Central memory CD4-positive, alpha-beta T cell (primary cell): ENCODE measurements around the gene SLC38A8.

Experiments
- DNase-seq: peaks from one replicate; pipeline ENCODE4 v3.0.0; 2022

SLC38A8 gene

DNA sequence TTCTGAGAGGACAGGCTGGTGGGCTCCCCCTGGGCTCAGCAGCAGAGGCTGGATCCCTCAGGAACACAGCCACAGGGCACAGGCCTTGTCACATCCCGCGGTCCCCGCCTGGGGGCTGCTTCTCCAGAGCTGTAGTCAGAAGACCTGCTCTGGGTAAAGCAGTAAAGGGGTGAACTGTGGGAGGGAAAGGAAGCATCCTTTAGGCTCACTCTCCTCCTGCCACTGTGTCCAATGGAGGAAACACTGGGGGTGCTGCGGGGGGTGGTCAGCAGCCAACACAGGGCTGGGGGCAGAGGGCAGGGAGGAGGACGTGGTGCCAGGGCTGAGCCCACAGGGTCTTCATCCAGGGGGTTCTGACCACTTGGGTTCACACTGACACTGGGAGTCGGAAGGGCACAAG is 5.0 kb upstream of the SLC38A8 start:
- no peak for DNase-seq

DNA sequence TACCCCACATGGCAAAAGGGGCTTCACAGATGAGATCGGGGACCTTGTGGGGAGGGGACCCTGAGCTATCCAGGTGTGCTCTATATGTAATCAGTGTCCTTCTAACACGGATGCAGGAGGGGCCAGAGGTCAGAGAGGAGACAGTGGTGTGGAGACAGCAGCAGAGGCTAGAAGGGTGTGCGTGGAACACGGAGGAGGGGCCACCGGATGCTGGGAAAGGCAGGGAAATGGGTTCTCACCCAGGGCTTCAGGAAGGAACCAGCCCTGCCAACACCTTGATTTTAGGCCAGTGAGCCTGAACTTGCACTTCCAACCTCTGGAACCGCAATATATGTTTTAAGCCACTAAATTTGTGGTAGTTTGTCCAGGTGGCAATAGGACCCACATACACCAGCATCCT is 4.6 kb upstream of the SLC38A8 start:
- no peak for DNase-seq

DNA sequence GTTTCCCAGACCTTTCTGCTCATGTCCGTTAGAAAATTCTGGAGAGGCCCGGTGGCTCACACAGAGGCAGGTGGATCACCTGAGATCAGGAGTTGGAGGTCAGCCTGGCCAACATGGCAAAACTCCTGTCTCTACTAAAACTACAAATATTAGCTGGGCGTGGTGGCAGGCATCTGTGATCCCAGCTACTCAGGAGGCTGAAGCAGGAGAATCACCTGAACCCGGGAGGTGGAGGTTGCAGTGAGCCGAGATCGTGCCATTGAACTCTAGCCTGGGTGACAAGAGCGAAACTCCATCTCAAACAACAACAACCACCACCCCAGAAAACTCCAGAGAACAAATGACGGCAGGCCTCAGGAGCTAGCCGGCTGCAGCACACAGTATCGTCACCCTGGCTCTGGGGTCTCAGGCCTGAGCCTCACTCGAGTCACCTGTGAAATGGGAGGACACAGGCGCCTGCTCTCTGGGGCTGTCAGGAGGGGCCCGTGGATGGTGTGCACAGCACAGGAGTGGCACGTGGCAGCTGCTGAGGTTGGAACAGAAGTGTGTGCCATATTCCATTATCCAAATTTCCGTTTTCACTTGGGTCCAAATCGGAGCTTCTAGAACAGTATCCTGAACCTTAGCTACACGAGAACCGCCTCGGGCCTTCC is 3.3 kb upstream of the SLC38A8 start:
- no peak for DNase-seq

DNA sequence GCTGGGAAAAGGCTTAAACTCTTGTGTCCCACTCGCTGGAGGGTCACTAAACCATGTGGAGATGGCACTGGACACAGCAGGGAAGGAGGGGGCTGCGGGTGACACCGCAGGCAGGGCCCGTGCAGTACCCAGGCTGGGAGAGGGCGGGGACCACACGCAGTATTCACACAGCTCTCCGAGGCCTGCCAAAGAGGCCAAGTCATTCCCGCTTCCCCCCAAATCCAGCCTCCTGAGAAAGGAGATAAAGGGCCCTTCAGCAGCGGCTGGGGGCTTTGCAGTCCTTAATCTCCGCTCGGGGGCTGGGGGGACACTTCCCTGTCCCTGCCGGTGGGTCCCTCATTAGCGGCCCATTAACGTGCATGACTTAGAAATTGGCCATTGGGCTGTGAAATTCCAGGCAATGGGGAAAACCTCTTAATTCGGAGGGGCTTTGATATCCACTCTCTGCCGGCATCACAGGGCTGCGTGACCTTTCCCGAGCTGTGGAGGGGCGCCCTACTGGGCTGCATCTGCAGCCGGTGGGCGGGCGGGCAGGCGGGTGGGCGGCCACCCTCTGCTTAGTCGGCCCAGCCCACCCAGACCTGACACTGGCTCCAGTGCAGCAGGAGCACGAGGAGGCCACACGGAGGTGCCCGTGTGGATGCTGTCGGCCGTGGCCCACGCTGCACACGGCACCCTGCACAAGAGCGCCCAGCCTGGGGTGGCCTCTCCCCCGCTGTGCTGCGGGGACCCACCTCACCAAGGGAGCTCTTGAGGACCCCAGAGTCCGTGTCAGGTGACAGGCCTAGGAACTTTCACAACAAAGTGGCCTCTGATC is 2.6 kb upstream of the SLC38A8 start:
- DNase-seq, result no peak

DNA sequence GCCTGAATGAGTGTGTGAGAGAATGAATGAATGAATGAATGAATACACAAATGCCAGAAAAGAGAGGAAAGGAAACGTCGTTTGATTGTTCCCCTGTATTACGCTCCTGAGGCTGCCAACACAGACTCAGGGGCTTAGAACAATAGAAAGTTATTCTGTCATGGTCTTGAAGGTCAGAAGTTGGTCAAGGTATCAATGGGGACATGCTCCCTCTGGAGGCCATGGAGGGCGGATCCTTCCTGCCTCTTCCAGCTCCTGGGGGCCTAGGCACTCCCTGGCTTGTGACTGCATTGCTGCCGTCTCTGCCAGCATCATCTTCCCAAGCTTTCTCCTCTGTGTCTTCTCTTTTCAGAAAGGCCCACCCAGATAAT is 1.5 kb upstream of the SLC38A8 start:
- DNase-seq, result no peak

DNA sequence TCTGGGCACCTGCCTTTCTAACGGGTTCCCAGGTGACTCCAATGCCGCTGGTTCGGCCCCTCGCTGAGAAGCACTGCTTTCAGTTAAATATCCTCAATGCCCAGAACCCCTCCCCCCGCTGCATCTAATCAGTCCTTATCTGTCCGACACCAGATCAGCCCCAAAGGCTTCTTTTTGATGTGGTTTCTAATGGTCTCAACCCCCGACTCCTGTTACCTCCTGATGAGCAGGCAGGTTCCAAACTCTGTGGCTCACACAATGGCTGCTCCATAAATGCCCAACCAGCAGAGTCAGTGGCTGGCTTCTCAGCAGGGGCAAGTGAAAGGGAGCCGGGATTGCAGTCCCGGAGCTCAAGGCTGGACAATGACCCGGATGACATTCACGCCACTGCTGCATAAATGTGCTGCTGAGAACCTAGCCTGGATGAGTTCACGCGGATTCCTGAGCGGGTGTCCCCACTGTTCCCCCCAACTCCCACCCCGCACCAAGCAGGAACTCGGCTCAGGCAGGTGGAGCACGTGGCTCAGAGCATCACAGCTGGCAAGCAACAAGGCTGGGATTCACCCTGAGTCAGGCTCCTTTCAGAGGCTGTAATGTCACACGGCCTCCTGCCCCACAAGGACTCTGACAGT is 1.0 kb upstream of the SLC38A8 start:
- no peak for DNase-seq

DNA sequence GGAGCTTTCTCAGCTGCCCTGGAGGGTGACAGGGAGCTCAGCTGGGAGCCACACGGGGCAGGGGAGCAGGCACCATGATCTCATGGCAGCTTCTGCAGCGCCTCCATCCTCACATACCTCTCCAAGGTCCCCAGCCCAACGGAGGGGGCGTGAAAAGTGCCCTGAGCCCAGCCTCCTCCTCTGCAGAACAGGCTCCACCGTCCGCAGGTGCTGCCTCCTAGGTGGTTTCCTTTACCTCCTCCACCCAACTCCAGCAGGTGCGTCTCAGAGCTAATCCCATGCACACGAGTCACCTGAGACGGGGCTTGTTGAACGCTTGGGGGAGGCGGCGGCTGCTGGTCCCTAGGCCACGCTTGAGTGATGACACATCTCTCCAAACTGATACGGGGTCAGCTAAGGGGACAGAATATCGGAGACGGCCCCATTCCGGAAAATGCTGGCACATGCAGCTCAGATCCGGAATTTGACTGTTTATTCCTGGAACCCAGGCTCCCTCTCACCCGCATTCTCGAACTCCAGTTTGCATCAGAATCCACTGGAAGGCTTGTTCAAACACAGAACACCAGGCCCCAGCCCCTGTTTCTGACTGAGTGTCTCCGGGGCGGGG is 387 bp upstream of the SLC38A8 start:
- no peak for DNase-seq

DNA sequence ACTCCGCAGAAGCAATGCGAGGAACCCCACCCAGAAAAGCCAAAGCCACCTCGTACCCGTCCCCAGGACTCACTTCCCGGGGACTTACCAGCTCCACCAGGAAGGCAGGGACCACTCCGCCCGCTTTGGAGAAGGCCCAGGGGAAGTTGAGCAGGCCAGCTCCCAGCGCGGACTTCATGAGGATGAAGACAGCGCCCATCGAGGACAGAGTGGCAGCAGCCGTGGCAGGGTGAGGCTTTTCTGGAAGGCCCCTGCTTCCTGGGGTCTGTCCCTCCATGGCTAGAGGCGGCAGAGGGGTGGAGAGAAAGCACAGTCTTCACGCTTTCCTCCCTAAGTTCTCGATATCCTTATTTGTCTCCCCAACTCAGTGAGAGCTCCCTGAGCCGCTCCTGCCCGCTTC is 714 bp downstream of the SLC38A8 start:
- no peak for DNase-seq

DNA sequence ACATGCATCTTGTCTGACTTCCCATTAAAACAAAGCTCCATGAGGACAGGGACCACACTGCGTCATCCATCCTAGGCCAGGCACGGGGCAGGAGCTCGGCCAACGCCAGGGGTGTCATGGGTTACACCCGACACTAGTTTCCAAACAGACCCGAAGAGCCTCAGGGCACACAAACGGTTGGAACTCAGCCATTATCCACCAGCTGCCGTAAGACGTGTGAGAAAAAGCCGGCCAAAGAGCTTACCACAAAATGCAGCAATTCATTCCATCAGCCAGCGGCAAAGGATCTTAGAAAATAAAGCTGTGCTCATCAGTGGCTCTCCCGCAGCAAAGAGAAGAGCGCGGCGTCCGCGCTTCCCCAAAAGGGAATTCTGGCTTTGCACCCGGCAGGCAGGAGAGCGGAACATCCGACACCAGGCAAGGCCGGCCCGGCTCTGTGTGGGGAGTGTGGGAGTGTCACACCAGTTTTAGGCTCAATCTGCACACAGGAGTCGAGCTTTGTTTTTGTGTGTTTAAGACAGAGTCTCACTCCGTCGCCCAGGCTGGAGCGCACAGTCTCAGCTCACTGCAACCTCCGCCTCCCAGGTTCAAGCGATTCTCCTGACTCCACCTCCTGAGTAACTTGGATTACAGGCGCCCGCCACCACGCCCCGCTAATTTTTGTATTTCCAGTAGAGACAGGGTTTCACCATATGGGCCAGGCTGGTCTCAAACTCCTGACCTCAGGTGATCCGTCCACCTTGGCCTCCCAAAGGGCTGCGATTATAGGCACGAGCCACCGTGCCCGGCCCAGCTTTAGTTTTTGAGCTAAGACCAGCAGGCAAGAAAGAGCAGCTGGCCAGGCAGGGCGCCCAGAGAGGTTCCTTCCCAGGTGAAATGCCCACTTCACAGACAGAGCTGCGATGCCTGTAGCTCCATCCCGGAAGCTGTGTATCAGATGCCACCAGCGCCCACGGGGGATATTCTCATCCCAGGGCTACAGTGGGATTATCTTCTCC is 1.5 kb downstream of the SLC38A8 start:
- no peak for DNase-seq

DNA sequence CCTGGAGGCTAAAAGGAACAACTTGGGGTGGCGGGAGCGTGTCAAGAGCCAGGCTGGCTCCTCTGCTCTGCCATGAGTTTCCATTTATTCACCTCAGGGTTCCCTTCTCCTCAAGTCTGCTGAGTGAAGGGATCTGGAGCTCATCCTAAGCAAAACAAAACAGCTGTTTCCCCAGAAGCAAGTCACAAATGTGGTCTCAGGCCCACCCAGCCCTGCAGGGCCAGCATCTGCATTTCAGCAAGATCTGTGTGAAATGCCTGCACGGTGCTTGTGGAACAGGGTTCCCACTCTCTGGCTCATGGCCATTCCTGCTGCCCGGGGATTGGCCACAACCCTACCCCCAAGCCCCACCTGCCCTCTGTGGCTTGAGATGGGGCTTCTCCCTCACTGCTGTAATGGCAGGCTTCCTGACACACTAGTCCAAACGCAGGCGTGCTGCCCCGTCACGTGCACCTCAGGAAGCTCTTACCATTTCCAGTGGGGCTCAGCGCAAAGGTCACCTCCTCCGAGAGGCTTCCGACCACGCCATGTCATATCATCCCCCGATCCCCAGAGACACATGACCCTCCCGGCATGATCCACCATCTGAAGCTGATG is 2.3 kb downstream of the SLC38A8 start:
- DNase-seq, result no peak

DNA sequence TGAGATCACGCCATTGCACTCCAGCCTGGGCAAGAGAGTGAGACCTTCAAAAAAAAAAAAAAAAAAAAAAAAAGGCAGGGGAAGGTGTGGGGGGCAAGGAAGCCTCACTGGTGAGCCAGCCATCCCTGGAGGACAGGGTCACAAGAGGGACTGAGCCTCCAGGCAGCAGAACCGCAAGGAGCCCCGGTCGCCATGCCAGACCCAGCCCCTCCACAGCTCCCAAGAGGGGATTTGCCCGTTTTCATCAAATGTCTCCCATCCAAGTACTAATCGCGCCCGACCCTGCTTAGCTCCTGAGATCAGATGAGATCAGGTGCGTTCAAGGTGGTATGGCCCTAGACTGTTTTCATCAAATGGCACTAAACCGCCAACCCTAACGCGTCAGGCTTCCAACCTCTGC is 2.9 kb downstream of the SLC38A8 start:
- no peak for DNase-seq

DNA sequence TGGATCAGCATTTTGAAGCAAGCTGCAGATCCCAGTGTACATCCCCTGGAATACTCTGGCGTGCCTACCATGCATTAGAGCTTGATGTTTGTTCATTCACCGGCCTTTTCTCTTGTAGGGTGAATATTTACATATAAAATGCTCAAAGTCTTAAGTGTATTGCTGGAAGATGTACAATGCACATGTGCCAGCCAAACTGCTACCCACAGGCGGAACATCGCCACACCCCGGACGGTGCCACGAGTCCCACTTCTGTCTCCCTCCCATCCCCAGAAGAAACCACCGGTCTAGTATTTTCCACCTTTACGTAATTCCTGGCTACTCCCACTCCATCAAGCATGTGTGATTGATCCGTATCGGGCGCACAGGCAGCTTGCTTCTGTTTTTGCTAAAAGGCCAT is 4.1 kb downstream of the SLC38A8 start:
- no peak for DNase-seq

DNA sequence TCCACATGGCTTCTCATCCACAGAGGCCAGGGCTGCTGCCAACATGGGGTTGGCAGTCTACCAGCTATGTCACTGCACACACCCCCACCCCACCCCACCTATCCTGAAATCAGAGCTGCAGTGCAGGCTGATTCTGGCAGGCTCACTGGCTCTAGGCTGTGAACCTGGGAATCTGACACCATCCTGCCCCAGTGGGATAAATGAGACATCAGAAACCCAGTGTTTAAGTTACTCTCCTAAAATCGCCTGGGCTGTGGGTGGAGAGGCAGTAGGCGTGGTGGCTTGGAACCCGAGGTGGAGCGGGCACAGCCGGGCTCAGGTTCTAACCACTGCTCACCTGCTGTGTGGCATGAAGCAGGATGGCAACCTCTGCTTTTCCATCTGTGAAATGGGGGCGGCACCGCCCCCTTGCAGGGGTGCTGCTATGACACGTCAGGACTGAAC is 5.6 kb downstream of the SLC38A8 start:
- no peak for DNase-seq

DNA sequence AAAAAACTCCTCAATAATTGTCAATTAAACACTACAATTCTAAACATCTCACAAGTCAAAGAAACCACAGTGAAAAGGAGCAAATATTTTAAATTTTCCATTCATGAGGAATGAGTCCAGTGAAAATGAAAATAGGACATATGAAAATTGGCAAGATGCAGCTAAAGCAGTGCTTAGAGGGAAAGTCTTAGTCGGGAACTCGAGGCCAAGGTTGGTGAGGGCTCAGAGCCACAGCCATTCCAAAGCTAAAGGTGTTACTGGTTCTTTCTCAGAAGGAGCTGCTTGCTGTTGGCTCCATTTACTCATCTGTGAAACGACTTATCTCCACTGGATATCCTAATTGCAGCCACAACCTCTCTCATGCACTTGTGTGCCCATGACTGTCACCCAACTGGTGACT is 6.5 kb downstream of the SLC38A8 start:
- no peak for DNase-seq

DNA sequence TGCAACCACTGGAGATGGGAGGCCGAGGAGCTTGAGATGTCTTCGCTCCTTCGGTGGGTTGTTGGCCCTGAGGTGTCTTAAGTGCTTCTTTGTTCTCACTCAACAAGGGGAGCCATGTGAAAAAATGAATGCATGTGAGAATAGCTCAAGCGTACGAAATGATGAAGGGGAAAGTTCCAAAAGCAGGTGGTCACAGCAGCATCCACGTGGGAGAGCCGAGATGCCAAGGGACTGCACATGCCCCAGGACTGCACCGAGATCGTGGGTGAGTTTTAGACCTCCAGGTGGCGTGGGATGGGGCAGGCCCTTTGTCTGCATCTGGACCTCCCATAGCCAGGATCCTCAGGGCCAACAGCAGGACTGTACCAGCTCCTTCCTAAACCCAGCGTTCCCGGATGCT is 8.1 kb downstream of the SLC38A8 start:
- no peak for DNase-seq

DNA sequence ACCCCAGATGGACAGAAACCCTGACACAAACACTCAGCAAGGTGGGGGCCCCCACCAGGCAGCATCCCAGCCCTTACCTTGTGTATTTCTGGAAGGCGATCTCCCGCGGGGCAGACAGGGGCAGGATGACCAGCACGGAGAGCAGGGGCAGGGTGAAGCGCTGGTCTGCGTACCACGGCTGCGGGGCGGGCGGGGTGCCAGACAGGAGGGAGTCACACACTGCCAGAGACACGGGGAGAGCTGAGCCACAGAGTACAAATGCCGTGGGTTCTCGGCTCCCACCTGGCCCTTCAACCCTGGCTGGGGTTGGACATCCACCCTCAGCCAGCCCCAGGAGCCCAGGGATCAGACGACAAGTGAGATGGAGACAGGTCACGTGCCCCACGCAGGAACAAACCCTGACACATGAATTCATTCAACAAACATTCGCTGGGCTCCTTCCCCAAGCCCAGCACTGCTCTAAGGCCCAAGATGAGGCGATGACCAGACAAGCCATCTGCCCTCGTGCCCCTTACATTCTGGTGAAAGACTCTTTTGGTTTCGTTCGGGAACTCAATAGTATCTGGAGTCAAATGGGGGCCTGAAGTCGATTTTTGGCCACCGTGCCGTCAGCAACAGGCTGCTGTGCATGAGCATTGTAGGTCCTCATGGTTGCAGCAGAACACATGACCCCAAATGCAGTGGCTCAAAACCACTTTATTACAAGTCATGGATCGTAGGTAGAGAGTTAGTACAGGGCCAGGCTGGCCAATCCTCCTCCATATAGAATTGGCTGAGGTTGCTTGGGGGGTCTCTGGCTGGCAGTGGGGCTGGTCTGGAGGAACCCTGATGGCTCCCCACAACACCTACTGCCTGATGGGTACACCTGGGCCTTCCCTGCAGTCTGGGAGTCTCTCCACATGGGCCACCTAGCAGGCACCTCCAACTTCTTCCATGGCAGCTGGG is 9.1 kb downstream of the SLC38A8 start:
- DNase-seq, result no peak

DNA sequence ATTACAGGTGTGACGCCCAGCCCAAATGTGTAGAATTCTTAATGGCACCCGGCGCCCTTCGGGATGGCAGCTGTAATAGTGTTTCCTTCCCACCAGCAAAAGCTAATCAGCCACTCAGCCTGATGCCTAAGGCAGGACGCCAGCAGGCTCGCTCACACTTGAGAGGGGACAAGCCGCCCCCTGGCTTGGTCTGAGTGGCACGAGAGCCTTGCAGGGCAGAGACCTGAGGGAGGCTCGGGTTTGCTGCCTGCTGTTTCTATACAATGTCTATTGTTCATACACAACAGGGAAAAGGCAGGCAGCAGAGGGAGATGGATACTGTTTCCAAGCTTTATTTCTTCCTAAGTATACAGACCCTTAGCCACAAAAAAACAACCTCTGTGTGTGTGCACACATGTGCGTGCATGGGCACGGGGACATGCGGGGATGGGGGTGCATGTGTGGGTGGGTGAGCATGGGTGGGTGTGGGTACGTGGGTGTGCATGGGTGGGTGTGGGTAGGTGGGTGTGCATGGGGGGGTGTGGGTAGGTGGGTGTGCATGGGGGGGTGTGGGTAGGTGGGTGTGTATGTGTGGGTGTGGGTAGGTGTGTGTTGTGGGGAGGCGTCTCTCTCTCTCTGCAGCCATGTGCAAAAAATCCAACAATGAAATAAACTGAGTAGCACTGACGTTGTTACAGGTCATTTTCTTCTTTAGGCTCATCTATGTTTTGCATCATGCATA is 10.0 kb downstream of the SLC38A8 start:
- DNase-seq, result no peak

DNA sequence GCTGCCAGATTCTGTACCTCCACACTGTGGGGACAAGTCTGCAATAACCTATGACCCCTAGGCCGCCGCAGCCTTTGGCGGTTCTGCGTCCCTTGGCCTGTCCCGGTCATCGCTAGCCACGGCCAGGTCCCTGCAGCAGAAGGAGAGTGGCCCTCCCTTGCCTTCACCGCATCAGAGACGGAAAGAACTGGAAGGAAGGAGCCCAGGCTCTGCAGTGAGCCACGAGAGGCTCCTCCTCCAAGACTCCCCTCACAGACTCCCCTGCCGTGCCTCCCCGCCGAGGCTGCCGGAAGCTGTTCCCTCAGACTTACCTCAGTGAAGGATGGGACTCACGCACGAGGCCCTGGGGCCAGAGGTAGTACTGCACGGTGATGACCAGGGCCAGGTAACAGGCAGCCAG is 11.0 kb downstream of the SLC38A8 start:
- no peak for DNase-seq

DNA sequence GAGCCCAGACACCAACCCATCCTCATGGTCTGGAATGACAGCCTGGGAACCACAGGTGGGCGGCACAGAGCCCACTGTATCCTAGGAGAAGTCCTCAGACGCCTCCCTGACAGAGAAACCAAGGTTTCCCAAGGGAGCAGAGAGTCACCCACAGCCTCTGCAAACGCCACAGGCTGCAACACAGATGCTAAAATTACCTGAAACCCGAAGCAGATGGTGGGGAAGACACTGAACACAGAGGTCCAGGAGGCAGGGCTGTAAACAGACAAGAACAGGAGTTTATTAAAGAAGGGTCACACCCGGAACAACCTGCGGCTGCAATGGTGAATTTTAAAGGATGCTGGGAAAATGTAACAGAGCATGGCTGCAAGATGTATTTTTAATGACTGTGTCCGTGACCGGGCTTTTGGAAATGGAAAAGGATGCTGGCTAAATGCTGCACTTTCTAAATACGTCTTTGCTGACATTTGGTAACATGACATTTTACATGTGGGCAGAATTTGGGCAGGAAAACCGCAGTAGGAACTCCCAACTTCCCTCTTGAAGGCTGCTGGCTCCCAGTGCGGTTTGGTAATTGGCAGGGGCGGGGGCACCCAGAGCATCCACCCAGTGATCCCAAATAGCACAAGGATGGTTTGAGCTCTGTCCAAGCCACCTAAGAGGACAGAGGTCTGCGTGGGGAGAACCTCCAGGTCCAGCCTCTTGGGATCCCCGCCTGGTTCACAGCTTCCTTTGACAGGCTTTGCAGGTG is 13.1 kb downstream of the SLC38A8 start:
- no peak for DNase-seq
